HG02642 (cell line): Measurements from ENCODE around the gene LCLAT1.
"Not testable (repeated sequence)": the region's sequence is repeated elsewhere in the genome, so short reads cannot be mapped to it uniquely, and the experiment has no call there.

ENCODE experiments used
- ATAC-seq: cut with Tn5 transposase; IDR thresholded peaks from one replicate; pipeline ENCODE4 v1.9.1; 2021; ENCODE audit warnings: mild to moderate bottlenecking; ENCODE audit not compliant: unreplicated experiment, poor library complexity

LCLAT1 gene

GRCh38 chr2:30569946-30570345 is 122.9 kb downstream of the LCLAT1 start:
- no peak for ATAC-seq

DNA sequence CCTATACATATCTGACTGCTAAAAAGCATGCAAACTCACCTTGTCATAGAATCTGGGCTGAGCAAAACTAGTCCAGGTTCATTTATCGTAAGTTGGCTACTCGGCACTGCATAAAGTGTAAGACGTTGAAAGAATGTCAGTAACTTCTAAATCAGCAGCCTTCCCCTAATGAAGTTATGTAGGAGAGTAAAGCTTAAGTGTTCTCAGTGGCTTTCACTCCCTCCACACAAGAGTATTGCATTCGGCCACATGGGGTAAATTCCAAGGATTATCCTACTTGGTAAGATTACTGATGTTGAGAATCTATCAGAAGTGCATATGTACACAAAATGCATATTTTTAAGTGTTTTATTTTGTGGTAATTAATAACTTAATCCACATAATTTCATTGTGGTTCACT is 130.1 kb downstream of the LCLAT1 start:
- no peak for ATAC-seq

DNA sequence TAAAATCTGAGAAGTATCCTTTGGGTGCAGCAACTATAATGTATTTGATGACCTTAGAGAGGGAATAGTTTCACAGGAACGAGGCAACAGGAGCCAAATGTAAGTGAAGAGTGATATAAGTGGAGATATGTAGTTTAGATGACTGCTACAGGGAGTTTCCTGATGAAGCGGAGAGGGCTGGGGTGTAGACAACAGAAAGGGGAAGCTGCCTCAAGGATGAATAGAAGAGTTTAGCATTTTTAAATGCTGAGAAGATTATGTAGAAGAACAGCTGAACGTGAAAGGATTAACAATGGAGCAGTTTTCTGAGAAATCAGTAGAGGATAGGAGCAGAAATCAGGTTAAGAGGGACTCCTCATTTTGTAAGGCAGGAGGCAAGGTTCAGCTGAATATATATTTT is 133.3 kb downstream of the LCLAT1 start:
- no peak for ATAC-seq

GRCh38 chr2:30582521-30582920 is 135.5 kb downstream of the LCLAT1 start:
- ATAC-seq, result no peak

GRCh38 chr2:30583204-30583749 is 136.2 kb downstream of the LCLAT1 start:
- ATAC-seq, result no peak

- ATAC-seq, result peak; percentile 61
Observed at GRCh38 chr2:30584116-30584515, 137.1 kb downstream of the LCLAT1 start.

GRCh38 chr2:30588994-30589393 is 141.9 kb downstream of the LCLAT1 start:
- ATAC-seq, result no peak

DNA sequence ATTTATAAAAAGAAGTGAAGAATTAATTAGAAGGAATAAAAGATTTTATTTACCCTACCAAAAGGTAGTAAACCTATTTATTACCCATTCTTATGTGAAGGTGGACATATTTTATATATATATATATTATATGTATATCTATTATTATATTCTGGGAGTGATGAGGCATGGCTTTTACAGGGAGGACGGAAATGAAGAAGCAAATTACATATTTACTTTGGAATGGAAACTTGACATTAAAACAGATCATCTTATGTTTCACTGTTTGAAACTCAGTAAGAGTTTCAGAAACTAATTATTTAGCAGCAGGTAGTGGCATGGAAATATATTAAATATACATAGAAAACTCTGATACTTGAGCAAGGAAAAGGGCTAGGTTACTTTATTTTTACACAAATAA is 143.4 kb downstream of the LCLAT1 start:
- no peak for ATAC-seq

DNA sequence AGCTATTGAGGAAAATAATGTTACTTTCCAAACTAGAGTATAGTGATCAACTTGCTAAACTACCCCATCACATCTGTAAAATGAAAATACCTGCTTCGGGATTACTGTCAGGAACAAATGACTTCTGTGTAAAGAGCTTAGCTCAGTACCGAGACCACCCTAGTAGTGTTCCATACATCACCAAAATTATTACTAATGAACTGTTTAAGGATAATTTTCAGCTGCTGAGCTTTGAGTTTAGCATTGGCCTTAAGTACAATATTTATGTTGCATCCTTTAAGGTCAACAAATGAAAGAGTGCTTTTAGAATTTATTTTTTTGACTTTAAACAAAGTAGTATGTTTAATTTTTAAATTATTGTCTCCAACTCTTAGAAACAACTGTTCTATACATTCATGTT is 144.1 kb downstream of the LCLAT1 start:
- ATAC-seq, result no peak

DNA sequence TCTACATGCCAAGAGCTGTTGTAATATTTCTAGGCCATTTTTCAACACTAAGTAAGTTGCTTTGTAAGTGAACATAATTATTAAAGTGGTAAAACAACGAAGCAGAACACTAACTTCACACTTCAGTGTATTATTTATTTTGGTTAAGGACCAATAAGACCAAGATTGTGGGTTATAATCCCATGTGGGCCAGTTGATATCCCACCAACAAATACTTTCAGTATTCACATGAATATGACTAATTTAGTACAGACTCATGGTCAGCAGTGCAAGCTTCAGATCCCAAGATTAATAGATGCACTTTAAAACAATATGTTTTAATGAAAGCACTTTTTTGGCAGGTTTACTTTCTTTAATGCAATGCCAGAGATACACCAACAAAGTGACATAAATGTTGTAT is 154.3 kb downstream of the LCLAT1 start:
- no peak for ATAC-seq

DNA sequence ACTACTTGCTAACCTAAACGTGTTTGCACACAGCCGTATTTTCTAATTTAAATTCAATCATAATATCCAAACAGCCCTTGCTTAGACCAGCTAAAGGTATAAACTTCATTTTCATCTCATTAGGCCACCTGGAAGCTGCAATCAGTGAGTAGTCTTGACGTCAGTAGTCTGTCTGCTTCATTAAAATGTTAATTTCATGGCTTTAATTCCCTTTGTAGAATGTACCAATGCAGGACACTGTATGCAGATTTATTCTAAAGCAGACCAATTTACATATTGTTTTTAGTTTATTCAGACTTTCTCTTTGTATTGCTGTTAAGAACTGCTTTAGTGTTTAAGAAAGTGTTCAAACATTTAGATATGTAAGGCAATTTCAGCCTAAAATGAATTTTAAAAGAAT is 158.2 kb downstream of the LCLAT1 start:
- no peak for ATAC-seq

DNA sequence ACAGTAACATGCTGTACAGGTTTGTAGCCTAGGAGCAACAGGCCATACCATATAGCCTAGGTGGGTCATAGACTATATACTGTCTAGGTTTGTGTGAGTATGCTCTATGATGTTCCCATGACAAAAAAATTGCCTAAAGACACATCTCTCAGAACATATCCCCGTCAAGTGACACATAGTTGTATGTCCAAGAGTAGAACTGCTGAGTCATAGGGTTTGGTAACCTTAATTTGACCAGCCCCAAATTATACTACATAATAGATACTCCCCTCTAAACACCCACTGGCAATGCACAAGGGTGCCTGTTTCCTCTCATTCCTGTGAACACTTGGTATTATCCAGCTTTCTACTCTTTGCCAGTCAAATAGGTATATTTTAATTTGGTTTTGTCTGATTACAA is 161.6 kb downstream of the LCLAT1 start:
- no peak for ATAC-seq

GRCh38 chr2:30611583-30611982 is 164.5 kb downstream of the LCLAT1 start:
- no peak for ATAC-seq

DNA sequence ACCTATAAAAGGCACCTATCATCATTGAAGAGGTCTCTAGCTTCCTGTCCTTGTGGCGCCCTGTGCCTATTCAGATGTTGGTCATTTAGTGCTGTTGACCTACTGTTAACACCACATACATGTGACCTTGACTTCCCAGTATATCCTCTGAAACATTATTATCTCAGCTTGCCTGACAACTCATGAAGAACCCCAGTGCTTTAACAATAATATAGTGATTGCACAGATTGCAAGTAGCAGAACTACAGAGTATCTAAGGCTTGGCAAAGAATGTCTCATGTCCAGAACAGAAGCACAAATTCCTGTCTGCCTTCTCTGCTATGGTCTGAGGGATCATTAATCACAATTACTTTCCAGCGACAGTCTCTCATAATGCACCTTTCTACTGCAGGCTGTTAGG is 165.3 kb downstream of the LCLAT1 start:
- ATAC-seq, result no peak

DNA sequence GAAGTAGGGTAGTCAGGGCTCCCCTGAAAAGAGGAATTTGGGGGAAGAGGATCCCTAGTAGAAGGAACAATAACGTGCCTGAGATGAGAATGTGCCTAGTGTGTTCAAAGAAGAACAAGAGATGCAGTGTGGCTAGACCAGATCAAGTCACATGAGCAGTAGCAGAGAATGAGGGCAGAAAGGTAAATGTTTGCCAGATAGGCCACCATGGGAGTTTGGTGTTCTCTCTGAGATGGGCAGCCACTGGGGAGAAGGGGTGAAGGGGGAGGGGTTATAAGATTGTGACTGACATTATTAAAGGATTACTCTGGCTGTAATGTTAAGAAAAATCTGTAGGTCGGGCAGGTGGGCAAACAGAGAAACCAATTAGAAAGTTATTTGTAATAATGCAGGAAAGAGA is 166.0 kb downstream of the LCLAT1 start:
- no peak for ATAC-seq

GRCh38 chr2:30614227-30614626 is 167.2 kb downstream of the LCLAT1 start:
- ATAC-seq, result not testable (repeated sequence)

DNA sequence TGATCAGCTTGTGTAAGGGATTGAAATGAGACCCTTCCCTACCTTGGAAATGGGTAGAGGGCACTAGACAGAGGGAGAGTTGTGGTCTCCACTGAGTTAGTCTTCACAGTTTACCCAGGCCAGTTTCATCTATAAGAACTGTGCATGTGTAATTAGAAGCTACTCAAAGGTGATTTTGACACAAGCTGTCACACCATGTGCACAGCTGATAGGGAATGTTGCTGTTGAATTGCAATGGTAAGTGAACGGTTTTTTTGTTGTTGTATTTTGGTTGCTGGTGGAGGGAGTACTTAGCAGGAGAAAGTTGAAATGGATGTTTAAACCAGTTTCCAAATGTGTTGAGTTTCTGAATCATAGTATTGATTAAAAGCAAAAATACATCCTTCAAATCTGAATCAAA is 168.9 kb downstream of the LCLAT1 start:
- no peak for ATAC-seq

DNA sequence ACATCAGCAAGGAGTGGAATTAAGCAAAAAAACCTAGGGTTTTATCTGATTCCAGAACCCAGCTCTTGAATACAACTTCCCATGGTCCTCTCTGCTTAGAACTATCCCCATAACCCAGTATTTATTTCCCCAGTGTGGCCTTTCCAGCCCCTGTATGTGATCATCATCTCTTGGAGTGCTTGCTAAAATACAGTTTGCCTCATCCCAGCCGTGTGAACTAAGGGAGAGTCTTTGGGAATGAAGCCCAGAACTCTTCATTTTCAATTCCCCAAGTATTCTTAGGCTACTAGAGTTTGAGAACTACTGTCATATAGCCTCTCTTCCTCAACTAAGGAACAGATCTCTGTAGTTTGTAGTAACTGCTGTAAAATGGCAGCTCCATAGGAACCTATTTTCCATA is 173.1 kb downstream of the LCLAT1 start:
- ATAC-seq, result no peak

GRCh38 chr2:30621836-30622235 is 174.8 kb downstream of the LCLAT1 start:
- ATAC-seq, result no peak

- no peak for ATAC-seq
Observed at GRCh38 chr2:30622452-30622851, 175.4 kb downstream of the LCLAT1 start.

- ATAC-seq, result no peak
Observed at GRCh38 chr2:30625276-30625675, 178.2 kb downstream of the LCLAT1 start.

GRCh38 chr2:30625701-30626100 is 178.7 kb downstream of the LCLAT1 start:
- ATAC-seq, result no peak

GRCh38 chr2:30626397-30626796 is 179.4 kb downstream of the LCLAT1 start:
- no peak for ATAC-seq
